GM13977 (cell line): Measurements from ENCODE around the gene NEURL3.
A peak's percentile ranks its signal among the peaks of the same experiment; 100 is the strongest.

ENCODE experiments used
- DNase-seq: peaks from one replicate; pipeline ENCODE4 v3.0.0; 2012; ENCODE audit warnings: low spot score
- CTCF ChIP-seq: IDR thresholded peaks from 2 replicates; pipeline ENCODE4 v1.5.1; 2012; ENCODE audit warnings: mild to moderate bottlenecking, control low read depth; ENCODE audit not compliant: insufficient read depth; ENCODE audit errors: extremely low read depth, missing control alignments
- in situ Hi-C: fragments of 300-500 bp; cut with MboI; formaldehyde crosslinking; loops from one replicate; pipeline ENCODE4 v1.12.0; 2022; ENCODE audit warnings: low sequenced_read_pairs, low pct_unique_long_range_greater_than_20kb, mixed read lengths, inconsistent platforms; ENCODE audit not compliant: unreplicated experiment

Gene NEURL3

DNA sequence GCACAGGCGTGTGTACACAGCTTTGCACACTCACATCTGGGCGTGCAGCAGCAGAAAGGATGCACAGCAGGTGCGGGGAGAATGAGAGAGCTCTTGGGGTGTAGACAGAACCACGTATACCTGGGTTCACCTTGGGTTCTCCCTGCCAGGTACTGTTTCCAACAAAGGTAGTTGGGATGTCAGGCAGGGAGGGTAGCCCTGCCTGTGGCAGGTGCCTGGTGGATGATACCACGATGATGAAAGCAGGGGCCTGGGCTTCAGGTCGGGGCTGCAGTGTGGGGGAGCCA, 24.9 kb upstream of the NEURL3 start:
- no peak for TF ChIP-seq CTCF
- DNase-seq = no peak
- in situ Hi-C loops = no loop called here

DNA sequence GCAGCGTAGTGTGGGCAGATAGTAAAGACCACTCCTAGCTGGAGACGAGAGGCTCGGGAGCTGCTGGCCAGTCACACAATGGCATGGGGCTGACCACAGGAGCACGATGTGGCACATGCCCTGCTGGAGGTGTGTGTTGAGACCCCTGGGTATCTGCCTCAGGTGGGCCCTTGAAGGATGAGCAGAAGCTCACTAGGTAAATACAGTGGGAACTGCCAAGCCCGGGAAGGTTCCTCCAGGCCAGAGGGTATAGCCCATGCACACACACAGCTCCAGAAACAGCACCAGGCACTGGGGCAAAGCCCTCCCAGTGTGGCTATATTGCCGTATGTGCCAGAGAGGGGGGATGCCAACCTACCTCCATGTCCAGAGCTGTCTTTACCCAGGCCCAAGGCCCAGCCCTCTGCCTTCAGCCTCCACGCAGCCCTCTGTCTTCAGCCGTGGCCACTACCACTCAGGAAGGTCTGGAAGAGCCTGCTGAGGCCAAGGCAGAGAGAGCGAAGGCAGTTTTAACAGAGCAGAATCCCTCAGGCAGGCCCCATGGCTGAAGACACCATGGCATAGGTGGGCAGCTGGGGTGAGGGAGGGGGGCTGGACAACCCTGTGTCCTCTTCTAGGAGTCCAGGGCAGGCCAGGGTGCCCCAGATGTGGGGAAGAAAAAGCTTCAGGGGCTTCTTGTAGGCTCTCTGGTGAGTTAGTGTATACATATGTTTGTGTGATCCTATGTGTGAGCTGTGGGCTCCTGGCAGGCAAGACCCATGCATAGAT, 24.4 kb upstream of the NEURL3 start:
- in situ Hi-C loops = no loop called here
- no peak for TF ChIP-seq CTCF
- no peak for DNase-seq

GRCh38 chr2:96528700-96529375, 23.7 kb upstream of the NEURL3 start:
- peak; percentile 23 for TF ChIP-seq CTCF
- DNase-seq = no peak
- in situ Hi-C loops = no loop called here

DNA sequence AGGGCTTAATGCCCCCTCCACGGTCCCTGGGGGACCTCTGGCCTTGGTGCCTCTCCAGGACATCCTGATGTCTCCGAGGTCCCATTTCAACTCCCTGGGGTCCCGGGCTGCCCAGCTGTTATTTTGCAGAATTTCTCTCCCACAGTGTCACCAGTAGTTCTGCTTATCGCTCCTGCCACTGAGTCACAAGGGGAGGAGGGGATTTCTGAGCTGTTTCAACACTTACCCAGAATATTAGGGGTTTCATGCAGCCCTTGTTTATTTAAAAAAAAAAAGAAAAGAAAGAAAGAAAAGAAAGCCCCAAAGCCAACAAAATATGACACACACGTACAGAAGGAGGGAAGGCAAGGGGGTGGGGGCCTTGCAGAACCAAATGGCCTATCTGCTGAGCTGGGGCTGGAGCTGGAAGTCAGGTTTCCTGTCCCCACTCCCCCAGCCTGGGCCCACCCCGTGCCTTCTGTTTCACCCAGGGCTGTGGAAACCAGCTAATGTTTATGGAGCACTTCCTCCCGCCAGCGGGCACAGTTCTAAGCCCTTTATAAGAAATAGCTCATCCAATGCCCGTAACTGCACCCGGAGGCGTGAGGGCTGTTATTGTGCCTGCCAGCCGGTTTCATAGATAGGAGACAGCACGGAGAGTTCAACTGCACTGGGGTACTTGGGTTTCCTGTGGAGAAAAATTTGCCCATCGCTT, 23.0 kb upstream of the NEURL3 start:
- in situ Hi-C loops = no loop called here
- TF ChIP-seq CTCF = no peak
- peak; percentile 51 for DNase-seq

GRCh38 chr2:96527286-96528005, 22.3 kb upstream of the NEURL3 start:
- peak; percentile 31 for TF ChIP-seq CTCF
- in situ Hi-C loops = no loop called here
- peak; percentile 83 for DNase-seq

- no peak for DNase-seq
- in situ Hi-C loops = no loop called here
- TF ChIP-seq CTCF = no peak
Measured at GRCh38 chr2:96526615-96527285, 21.6 kb upstream of the NEURL3 start.
